NCI-H146 (cell line): ENCODE measurements around the gene HBE1.
"Not testable (repeated sequence)": the region's sequence is repeated elsewhere in the genome, so short reads cannot be mapped to it uniquely, and the experiment has no call there.

Experiments used
- DNase-seq: peaks from one replicate; lab custom pipeline; 2025; lab: John Stamatoyannopoulos, UW

HBE1 gene

GRCh38 chr11:5269715-5270147 is at the start of gene HBE1:
TSS of gene HBE1 (minus strand) at chr11:5269945. CDS start at chr11:5269890, 55 bp downstream.
- no peak for DNase-seq

- DNase-seq = no peak
These were observed 47.5 kb upstream of the HBE1 start for GRCh38 chr11:5317292-5317691.

GRCh38 chr11:5313326-5314023 is 43.7 kb upstream of the HBE1 start:
- DNase-seq = not testable (repeated sequence)

GRCh38 chr11:5310423-5310822 is 40.7 kb upstream of the HBE1 start:
- DNase-seq = no peak

- DNase-seq = no peak
These were observed 37.7 kb upstream of the HBE1 start for GRCh38 chr11:5307256-5308019.

GRCh38 chr11:5304046-5304445 is 34.3 kb upstream of the HBE1 start:
- no peak for DNase-seq

- DNase-seq = no peak
These were observed 33.9 kb upstream of the HBE1 start for GRCh38 chr11:5303626-5304025.

- DNase-seq = no peak
These were observed 32.1 kb upstream of the HBE1 start, which contains the start of gene OR51B4 for GRCh38 chr11:5301846-5302245. TSS of gene OR51B4 (minus strand) at chr11:5301946. CDS start at chr11:5301946, 0 bp downstream.

- no peak for DNase-seq
These were observed 30.5 kb upstream of the HBE1 start for GRCh38 chr11:5300251-5300650.

- DNase-seq = no peak
These were observed 28.7 kb upstream of the HBE1 start for GRCh38 chr11:5298451-5298850.

- no peak for DNase-seq
These were observed 28.1 kb upstream of the HBE1 start for GRCh38 chr11:5297721-5298323.

GRCh38 chr11:5294342-5294995 is 24.7 kb upstream of the HBE1 start:
- DNase-seq = not testable (repeated sequence)

- DNase-seq = no peak
These were observed 23.3 kb upstream of the HBE1 start for GRCh38 chr11:5293028-5293427.

- peak; percentile 21 for DNase-seq
These were observed 21.6 kb upstream of the HBE1 start for GRCh38 chr11:5291207-5291838.

GRCh38 chr11:5290106-5290505 is 20.4 kb upstream of the HBE1 start:
- no peak for DNase-seq

GRCh38 chr11:5289696-5290095 is 20.0 kb upstream of the HBE1 start:
- DNase-seq = no peak

GRCh38 chr11:5288906-5289550 is 19.3 kb upstream of the HBE1 start:
- DNase-seq = no peak

GRCh38 chr11:5288108-5288905 is 18.6 kb upstream of the HBE1 start:
- no peak for DNase-seq

- DNase-seq = no peak
These were observed 17.2 kb upstream of the HBE1 start for GRCh38 chr11:5286901-5287300.

- DNase-seq = no peak
These were observed 16.6 kb upstream of the HBE1 start for GRCh38 chr11:5286351-5286750.
